H9 (cell line): Measurements from ENCODE around the gene PALM3. TPM values are rescaled to one million over a fixed set of nuclear protein-coding genes. Genes with fewer than 3 reads are reported as not detected.
"Not testable (repeated sequence)": the region's sequence is repeated elsewhere in the genome, so short reads cannot be mapped to it uniquely, and the experiment has no call there.

ENCODE experiments used
- DNase-seq: peaks from one replicate; pipeline ENCODE4 v3.0.0-alpha.2; 2017
- H2AFZ ChIP-seq: one replicate; pipeline ENCODE4 v1.6.1; 2013; ENCODE audit warnings: mild to moderate bottlenecking, low read length, control low read depth, moderate library complexity
- H2AK5ac ChIP-seq: 2 replicates; pipeline ENCODE4 v1.6.1; 2013; ENCODE audit warnings: low read length, control low read depth, mixed read lengths; ENCODE audit not compliant: insufficient read length
- H2BK120ac ChIP-seq: one replicate; pipeline ENCODE4 v1.6.1; 2013; ENCODE audit warnings: low read depth, mild to moderate bottlenecking, low read length, control low read depth, inconsistent platforms; ENCODE audit not compliant: poor library complexity, severe bottlenecking
- H2BK12ac ChIP-seq: 2 replicates; pipeline ENCODE4 v1.6.1; 2013; ENCODE audit warnings: low read length, control low read depth, mixed read lengths, low read depth; ENCODE audit not compliant: insufficient read length
- H2BK15ac ChIP-seq: 2 replicates; pipeline ENCODE4 v1.6.1; 2013; ENCODE audit warnings: low read depth, low read length, control low read depth
- H2BK20ac ChIP-seq: one replicate; pipeline ENCODE4 v1.6.1; 2013; ENCODE audit warnings: low read depth, mild to moderate bottlenecking, low read length, control low read depth, inconsistent platforms; ENCODE audit not compliant: poor library complexity, severe bottlenecking
- H2BK5ac ChIP-seq: 2 replicates; pipeline ENCODE4 v1.6.1; 2013; ENCODE audit warnings: low read length, control low read depth, mixed read lengths; ENCODE audit not compliant: insufficient read length
- H3K14ac ChIP-seq: 2 replicates; pipeline ENCODE4 v1.6.1; 2013; ENCODE audit warnings: low read length, control low read depth; ENCODE audit not compliant: insufficient read depth
- H3K18ac ChIP-seq: 2 replicates; pipeline ENCODE4 v1.6.1; 2013; ENCODE audit warnings: low read depth, mild to moderate bottlenecking, mixed read lengths, low read length, control low read depth; ENCODE audit not compliant: insufficient read length
- H3K23ac ChIP-seq: 2 replicates; pipeline ENCODE4 v1.6.1; 2013; ENCODE audit warnings: low read length, control low read depth, mixed read lengths, low read depth; ENCODE audit not compliant: insufficient read length
- H3K23me2 ChIP-seq: 2 replicates; pipeline ENCODE4 v1.6.1; 2013; ENCODE audit warnings: low read depth, mild to moderate bottlenecking, mixed read lengths, low read length, control low read depth; ENCODE audit not compliant: insufficient read length, poor library complexity, severe bottlenecking
- H3K27ac ChIP-seq: 2 replicates; pipeline ENCODE4 v1.5.1; 2013; ENCODE audit warnings: low read length, control low read depth, mixed read lengths, low read depth; ENCODE audit not compliant: insufficient read length
- H3K27me3 ChIP-seq: 2 replicates; pipeline ENCODE4 v1.6.1; 2013; ENCODE audit warnings: low read length, control low read depth, inconsistent platforms; ENCODE audit not compliant: insufficient read depth
- H3K4ac ChIP-seq: 2 replicates; pipeline ENCODE4 v1.6.1; 2013; ENCODE audit warnings: low read depth, mild to moderate bottlenecking, control low read depth, inconsistent platforms, low read length, moderate library complexity
- H3K4me1 ChIP-seq: 2 replicates; pipeline ENCODE4 v1.6.1; 2013; ENCODE audit warnings: low read length, control low read depth, inconsistent platforms; ENCODE audit not compliant: insufficient read depth
- H3K4me2 ChIP-seq: 2 replicates; pipeline ENCODE4 v1.6.1; 2013; ENCODE audit warnings: low read length, control low read depth, mixed read lengths; ENCODE audit not compliant: insufficient read length, insufficient read depth
- H3K56ac ChIP-seq: 2 replicates; pipeline ENCODE4 v1.6.1; 2013; ENCODE audit warnings: low read depth, mild to moderate bottlenecking, mixed read lengths, low read length, control low read depth; ENCODE audit not compliant: insufficient read length
- H3K79me1 ChIP-seq: 2 replicates; pipeline ENCODE4 v1.6.1; 2013; ENCODE audit warnings: low read depth, mild to moderate bottlenecking, moderate library complexity, low read length, control low read depth, inconsistent platforms; ENCODE audit not compliant: insufficient read depth, poor library complexity, severe bottlenecking
- H3K79me2 ChIP-seq: 2 replicates; pipeline ENCODE4 v1.6.1; 2013; ENCODE audit warnings: low read length, control low read depth, inconsistent platforms; ENCODE audit not compliant: insufficient read depth
- H3K9ac ChIP-seq: 2 replicates; pipeline ENCODE4 v1.6.1; 2013; ENCODE audit warnings: low read length, control low read depth, mixed read lengths; ENCODE audit not compliant: insufficient read length; ENCODE audit errors: extremely low read depth
- H3K9me3 ChIP-seq: one replicate; pipeline ENCODE4 v1.6.1; 2013; ENCODE audit warnings: low read depth, low read length, inconsistent platforms; ENCODE audit not compliant: control insufficient read depth
- H3T11ph ChIP-seq: one replicate; pipeline ENCODE4 v1.6.1; 2013; ENCODE audit warnings: mild to moderate bottlenecking, low read length, control low read depth, inconsistent platforms
- H4K20me1 ChIP-seq: one replicate; pipeline ENCODE4 v1.6.1; 2013; ENCODE audit not compliant: control insufficient read depth, insufficient read length, insufficient read depth
- H4K5ac ChIP-seq: 2 replicates; pipeline ENCODE4 v1.6.1; 2013; ENCODE audit warnings: low read depth, mild to moderate bottlenecking, mixed read lengths, low read length, control low read depth; ENCODE audit not compliant: insufficient read length
- H4K8ac ChIP-seq: replicated peaks from 2 replicates; pipeline ENCODE4 v1.6.1; 2013; ENCODE audit warnings: low read length, control low read depth, mixed read lengths, low read depth; ENCODE audit not compliant: insufficient read length
- H4K91ac ChIP-seq: 2 replicates; pipeline ENCODE4 v1.6.1; 2013; ENCODE audit warnings: low read depth, mild to moderate bottlenecking, moderate library complexity, mixed read lengths, low read length, control low read depth; ENCODE audit not compliant: insufficient read length
- H3K27ac Mint-ChIP-seq, 3 experiments: 2 replicates in 2 of 3; 3 replicates in 1 of 3; pipeline ENCODE4 v1.8.0; 2020 to 2021; ENCODE audit warnings: mixed read lengths in 3 of 3, mild to moderate bottlenecking in 1 of 3, moderate library complexity in 1 of 3
- H3K27me3 Mint-ChIP-seq: 2 replicates; pipeline ENCODE4 v1.8.0; 2021; ENCODE audit warnings: low read depth, mild to moderate bottlenecking, moderate library complexity, mixed read lengths
- H3K36me3 Mint-ChIP-seq, 3 experiments: 2 replicates in 2 of 3; 3 replicates in 1 of 3; pipeline ENCODE4 v1.8.0; 2020 to 2021; ENCODE audit warnings: low read depth in 3 of 3, mixed read lengths in 3 of 3; ENCODE audit not compliant: insufficient read depth in 1 of 3
- H3K4me1 Mint-ChIP-seq, 2 experiments: 2 replicates each; pipeline ENCODE4 v1.8.0; 2020; ENCODE audit warnings: mixed read lengths in 2 of 2
- H3K4me3 Mint-ChIP-seq, 2 experiments: 2 replicates in 1 of 2; 3 replicates in 1 of 2; pipeline ENCODE4 v1.8.0; 2020 to 2021; ENCODE audit warnings: mild to moderate bottlenecking in 2 of 2, mixed read lengths in 2 of 2, moderate library complexity in 1 of 2
- H3K9me3 Mint-ChIP-seq, 2 experiments: 2 replicates in 1 of 2; 3 replicates in 1 of 2; pipeline ENCODE4 v1.8.0; 2020; ENCODE audit warnings: mild to moderate bottlenecking in 2 of 2, mixed read lengths in 2 of 2, moderate library complexity in 1 of 2
- CTCF ChIP-seq: fragments of 200-600 bp; sonication (generic); conservative IDR thresholded peaks from 3 replicates; pipeline ENCODE4 v1.8.0; 2021; ENCODE audit warnings: antibody characterized with exemption, mild to moderate bottlenecking
- WGBS: extraction: QIAGEN DNeasy Blood & Tissue Kit; methylation state at CpG from one replicate; pipeline ENCODE4 v1.1.7; 2013; ENCODE audit warnings: missing lambda C conversion rate, low lambda C conversion rate, mixed read lengths; ENCODE audit not compliant: insufficient read length; ENCODE audit errors: extremely low coverage; 5-methylcytosine and 5-hydroxymethylcytosine counted together
- total RNA-seq: library from RNA; stranded (reverse); gene quantifications from 2 replicates; pipeline ENCODE4 v1.2.1, GENCODE V29; 2021

PALM3 gene
- total RNA-seq, 1 experiment from 2014 or later, result 11.5 TPM

GRCh38 chr19:14048443-14049153 lies 13.3 kb downstream of the PALM3 start:
- Mint-ChIP-seq H3K4me3 (no peak overlapping the region; a peak in 1 of 5 replicates), H3K27me3 (peaks cover 2% of the 10 kb centered on the region), H3K9me3 (peaks cover 3 to 7% of the 10 kb centered on the region in 2 experiments; a peak in 2 of 5 replicates), H3K27ac (no peak overlapping the region), H3K4me1 (no peaks in the 10 kb centered on the region), H3K36me3 (peaks cover 17 to 35% (median 25%) of the 10 kb centered on the region in 3 experiments; a peak in 6 of 7 replicates)
- Histone ChIP-seq H3K18ac (no peak overlapping the region), H4K8ac (no peak overlapping the region), H3K9ac (no peak overlapping the region), H3K9me3 (no peaks in the 10 kb centered on the region), H3K27me3 (no peaks in the 10 kb centered on the region), H2BK120ac (no peak overlapping the region), H4K91ac (no peak overlapping the region), H2AK5ac (no peak overlapping the region), H3K23me2 (no peaks in the 10 kb centered on the region), H2AFZ (no peak overlapping the region), H2BK5ac (no peak overlapping the region), H3T11ph (no peak overlapping the region), H4K20me1 (no peaks in the 10 kb centered on the region), H3K4me1 (no peaks in the 10 kb centered on the region), H3K4me2 (no peak overlapping the region), H3K23ac (no peak overlapping the region), H2BK15ac (no peak overlapping the region), H3K14ac (no peak overlapping the region), H3K27ac (no peak overlapping the region), H4K5ac (no peak overlapping the region), H2BK20ac (no peak overlapping the region), H3K79me2 (no peaks in the 10 kb centered on the region), H3K79me1 (no peaks in the 10 kb centered on the region), H2BK12ac (no peak overlapping the region), H3K4ac (no peak overlapping the region), H3K56ac (no peak overlapping the region)
- peak; percentile 95 for TF ChIP-seq CTCF
- DNase-seq, result peak; percentile 85
- WGBS, result no CpG with 5 or more reads among the region's 8 CpGs

- peaks cover 16 to 37% (median 23%) of the 10 kb centered on the region in 3 experiments; a peak in 6 of 7 replicates for H3K36me3 Mint-ChIP-seq
- not testable (repeated sequence) for H3K9me3 Mint-ChIP-seq
These were observed 14.0 kb downstream of the PALM3 start for GRCh38 chr19:14047866-14048265.

More at GRCh38 chr19:14047866-14048265, 14.0 kb downstream of the PALM3 start:
- not testable (repeated sequence) for H3K79me1 ChIP-seq, H3K56ac ChIP-seq, H3K4me3 Mint-ChIP-seq, H2BK120ac ChIP-seq, H3K4me2 ChIP-seq, H2AFZ ChIP-seq, H3K18ac ChIP-seq, H2BK15ac ChIP-seq, H3K4me1 Mint-ChIP-seq, H3K27me3 ChIP-seq, H3K14ac ChIP-seq, H3K27me3 Mint-ChIP-seq, H3K27ac Mint-ChIP-seq, H3K79me2 ChIP-seq, H3K4me1 ChIP-seq, H2AK5ac ChIP-seq, H3K4ac ChIP-seq, H4K20me1 ChIP-seq, DNase-seq, H3K23me2 ChIP-seq, H3T11ph ChIP-seq, H3K23ac ChIP-seq, H4K91ac ChIP-seq, H2BK12ac ChIP-seq, H4K8ac ChIP-seq, H2BK5ac ChIP-seq, H3K9me3 ChIP-seq, H3K9ac ChIP-seq, H3K27ac ChIP-seq, H4K5ac ChIP-seq, H2BK20ac ChIP-seq
- no CpG with 5 or more reads among the region's 10 CpGs for WGBS
